Measurements from ENCODE around the gene GRIK1.

DNA sequence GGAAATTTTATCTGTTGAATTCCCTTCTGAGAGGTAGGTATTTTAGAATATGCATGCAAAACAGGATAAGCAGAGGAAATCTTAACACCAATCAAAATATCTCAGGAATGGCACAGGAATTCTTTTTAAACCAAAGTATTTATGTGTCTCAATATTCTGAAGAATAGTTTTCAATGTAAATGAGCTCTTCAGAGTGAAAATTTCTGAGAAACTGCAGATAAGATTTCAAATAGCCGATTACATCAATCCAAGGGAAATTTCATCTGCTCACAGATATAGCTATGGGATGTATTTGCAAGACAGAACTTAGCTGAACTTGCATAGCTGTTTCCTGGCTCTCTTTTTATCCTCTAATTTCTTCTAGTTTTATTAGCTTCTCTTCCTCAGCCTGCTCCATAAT, 209.5 kb downstream of the GRIK1 start:
- TF ChIP-seq POLR2A (IDR thresholded peaks at IDR 0.05; ENCODE audit: low read depth, low read length), result no peak
- TF ChIP-seq POLR2AphosphoS5 (IDR thresholded peaks at IDR 0.05; ENCODE audit: low read depth, low read length), result no peak
